A172 (cell line): ENCODE results near the gene RALGPS1. TPM values are rescaled to one million over a fixed set of nuclear protein-coding genes. Genes with fewer than 3 reads are reported as not detected.

ENCODE experiments used
- DNase-seq: peaks from one replicate; pipeline ENCODE4 v3.0.0-alpha.2; 2015; ENCODE audit warnings: low spot score
- total RNA-seq: library from RNA; depleted of rRNA; stranded (reverse); fragments of >200 nt; shearing (Covaris generic); gene quantifications from 2 replicates; pipeline ENCODE4 v1.2.3, GENCODE V29; 2014

Gene RALGPS1
- total RNA-seq, 1 experiment from 2014 or later = 15.3 TPM

DNA sequence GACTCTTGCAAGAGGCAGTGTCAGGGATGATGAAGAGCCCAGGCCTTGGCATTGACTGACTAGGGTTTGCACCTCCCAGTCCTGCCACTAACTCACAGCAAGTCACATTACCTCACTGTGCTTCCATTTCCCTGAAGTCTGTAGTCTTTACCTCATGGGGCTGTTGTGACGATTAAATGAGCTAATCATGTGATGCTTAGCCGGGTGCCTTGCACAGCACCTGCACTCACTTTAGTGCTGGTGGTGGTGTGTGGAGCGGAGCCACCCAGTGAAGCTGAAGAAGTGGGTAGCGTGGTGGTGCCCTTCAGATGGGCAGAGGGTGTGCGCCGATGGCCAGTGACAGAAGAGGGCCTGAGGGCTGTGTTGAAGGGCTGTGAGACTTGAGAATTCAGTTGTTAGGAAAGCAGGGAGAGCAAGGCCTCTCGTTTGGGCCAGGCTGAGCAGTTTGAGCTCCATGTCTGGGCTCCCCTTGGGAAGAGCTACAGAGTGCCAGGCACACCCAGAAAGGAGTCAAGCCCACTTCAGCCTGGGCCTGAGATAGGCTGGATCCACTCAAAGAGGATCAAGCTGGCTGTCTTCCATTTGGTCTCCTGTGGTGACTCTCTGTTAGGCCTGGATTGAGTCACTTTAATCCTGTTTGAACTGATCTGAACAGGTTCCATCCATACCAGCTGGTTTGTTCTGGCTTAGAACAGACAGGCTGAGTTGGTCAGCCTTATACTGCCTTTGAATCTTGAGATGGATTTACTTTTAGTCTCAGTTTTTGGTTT is 42.5 kb downstream of the RALGPS1 start:
- DNase-seq = peak; percentile 91

DNA sequence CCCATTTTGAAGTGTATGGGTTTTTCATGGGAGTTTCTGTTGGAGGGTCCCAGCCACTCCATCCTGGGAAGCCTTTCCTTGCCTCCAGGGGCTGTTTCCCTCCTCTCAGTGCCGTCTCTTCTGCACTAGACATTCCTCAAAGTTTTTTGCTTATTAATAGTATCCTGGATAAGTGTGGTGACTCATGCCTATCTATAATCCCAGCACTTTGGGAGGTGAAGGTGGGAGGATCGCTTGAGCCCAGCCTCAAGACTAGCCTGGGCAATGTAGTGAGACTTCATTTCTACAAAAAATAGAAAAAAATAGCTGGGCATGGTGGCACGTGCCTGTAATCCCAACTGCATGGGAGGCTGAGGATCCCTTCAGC is 43.1 kb downstream of the RALGPS1 start:
- DNase-seq = peak; percentile 78

DNA sequence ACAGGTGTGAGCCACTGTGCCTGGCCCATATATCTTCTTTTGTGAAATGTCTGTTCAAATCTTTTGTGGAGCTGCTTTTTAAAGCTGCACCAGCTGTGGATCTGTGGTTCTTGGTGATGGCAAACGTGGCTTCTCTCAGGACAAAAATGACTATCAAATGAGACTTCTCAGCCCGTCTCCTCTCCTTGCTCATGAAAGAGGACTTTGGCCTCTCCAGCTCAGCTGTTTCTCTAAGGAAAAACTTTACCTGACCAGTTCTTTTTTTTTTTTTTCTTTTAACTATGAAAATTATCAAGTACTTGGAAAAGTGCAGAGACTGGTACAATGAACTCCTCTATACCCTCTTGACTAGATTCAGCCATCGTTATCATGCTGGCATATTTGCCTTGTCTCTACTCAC is 44.8 kb downstream of the RALGPS1 start:
- DNase-seq = no peak

DNA sequence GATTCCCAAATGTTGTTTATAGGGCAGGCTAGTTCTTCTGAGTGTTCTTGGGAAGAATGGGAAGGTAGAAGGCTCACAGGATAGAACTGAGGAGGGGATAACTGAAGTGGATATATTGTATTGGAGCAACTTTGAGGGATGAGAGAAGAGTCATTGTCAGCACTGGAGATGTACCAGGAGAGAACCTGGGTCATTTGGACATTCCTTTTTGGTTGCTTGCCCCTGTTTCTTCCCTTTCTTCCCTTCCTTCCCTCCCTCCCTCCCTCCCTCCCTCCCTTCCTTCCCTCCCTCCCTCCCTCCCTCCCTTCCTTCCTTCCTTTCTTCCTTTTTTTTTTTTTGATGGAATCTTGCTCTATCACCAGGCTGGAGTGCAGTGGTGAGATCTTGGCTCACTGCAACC is 45.3 kb downstream of the RALGPS1 start:
- no peak for DNase-seq

DNA sequence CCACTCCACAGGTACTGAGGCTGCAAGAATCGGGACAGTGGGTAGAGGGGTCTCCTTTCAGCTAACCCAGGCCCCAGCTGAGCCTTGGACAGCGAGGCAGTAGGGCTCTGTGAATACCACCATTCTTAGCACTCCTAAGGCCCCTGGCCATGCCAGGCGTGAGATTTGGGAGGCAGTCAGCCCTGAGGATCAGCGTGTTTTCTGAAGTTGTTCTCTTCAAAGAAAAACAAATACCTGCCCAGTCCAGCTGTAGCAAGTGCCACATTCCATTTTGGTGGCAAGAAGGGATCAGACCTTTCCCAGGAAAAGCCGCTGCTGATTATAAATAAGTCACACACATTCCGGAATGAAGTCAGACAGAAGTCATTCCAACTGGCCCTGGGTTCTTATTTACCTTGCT is 47.8 kb downstream of the RALGPS1 start:
- no peak for DNase-seq

DNA sequence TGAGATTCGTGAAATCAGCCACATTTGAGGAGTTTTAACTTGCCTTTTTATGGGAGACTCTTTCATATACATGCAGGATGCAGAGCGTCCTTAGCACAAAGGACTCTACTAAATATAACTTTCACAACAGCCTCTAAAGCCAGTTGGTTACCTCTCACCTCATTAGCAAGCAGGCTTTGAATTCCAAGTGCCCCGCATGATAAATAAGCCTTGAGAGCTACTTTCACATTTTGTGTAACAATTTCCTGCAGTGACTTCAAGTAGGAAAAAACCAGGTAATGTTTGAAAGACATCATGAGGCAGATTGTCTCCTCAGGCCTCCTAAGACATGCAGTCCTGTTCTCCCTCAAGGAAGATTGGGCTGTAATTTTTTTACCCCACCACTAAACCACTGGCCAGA is 50.5 kb downstream of the RALGPS1 start:
- no peak for DNase-seq

DNA sequence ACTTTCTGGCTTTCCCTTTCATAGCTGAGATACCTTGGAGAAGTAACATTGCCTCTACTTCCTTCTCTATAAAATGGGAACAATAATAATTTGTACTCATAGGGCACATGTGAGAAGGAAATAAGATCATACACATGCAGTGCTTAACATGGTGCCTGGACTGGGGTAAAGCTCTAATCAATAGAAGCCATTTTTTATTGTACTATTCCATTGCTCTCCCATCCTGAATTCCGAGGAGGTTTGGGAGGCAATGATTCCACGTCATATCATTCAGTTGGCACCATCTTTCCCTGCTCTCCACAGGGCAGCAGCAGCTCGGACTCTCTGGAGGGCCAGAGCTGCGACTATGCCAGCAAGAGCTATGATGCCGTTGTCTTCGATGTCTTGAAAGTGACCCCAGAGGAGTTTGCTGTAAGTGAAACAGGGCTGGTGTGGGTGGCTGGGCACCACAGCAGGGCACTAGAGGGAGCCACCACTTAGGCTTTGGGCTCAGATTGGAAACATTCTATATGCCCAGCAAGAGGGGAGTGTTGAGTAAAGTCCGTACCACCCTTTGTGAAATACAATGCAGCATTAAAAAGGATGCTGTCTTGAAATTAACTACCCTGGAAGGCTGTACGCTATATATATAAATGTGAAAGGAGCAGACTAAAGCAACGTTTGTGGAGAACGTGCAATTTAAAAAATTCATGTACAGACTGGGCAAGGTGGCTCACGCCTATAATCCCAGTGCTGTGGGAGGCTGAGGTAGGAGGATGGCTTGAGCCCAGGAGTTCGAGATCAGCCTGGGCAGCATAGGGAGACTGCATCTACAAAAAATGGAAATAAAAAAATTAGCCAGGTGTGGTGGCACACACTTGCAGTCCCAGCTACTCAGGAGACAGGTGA is 51.2 kb downstream of the RALGPS1 start:
- DNase-seq = peak; percentile 72

DNA sequence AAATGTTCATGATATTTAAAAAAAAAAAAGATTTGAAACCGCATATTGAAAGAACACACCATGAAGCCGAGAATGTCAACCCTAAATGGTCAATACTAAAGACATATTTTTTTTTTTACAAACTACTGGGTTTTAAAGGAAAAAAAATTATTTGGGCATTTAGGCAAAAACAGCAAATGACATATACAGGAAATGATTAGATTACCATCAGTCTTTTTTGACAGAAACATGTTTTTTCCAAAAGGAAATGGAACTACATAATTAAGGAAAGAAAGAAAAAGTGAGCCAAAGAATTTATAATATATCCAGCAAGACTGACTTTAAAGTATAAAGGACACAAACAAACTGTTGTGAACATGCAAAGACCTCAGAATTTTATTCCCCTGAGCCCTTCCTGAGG is 56.7 kb downstream of the RALGPS1 start:
- DNase-seq = no peak

DNA sequence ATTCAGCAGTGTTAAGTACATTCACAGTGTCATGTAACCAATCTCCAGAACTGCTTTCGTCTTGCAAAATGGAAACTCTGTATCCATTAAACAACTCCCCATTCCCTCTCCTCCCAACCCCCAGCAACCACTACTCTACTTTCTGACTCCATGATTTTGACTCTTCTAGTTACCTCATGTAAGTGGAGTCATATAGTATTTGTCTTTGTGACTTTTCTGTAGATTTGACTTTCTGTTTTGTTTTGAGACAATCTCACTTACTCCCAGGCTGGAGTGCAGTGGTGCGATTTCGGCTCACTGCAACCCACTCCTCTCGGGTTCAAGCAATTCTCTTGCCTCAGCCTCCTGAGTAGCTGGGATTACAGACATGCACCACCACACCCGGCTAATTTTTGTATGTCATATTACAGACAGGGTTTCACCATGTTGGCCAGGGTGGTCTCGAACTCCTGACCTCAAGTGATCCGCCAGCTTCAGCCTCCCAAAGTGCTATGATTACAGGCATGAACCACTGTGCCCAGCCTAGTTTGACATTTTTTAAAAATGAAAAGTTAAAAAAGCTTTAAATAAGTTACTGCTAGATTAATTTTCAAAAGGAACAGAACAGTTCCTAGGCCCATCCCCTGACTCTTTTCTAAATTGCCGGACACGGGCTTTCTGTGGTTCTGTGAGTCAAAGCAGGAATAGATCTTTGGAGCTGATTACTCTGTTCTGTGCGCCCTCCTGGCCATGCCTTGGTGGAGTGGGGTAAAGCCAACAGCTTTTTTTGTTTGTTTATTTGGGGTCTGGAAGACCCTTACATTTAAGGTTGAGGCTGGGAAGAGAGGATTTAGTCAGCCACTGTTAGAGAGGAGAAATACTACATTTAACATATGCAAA is 59.3 kb downstream of the RALGPS1 start:
- no peak for DNase-seq

DNA sequence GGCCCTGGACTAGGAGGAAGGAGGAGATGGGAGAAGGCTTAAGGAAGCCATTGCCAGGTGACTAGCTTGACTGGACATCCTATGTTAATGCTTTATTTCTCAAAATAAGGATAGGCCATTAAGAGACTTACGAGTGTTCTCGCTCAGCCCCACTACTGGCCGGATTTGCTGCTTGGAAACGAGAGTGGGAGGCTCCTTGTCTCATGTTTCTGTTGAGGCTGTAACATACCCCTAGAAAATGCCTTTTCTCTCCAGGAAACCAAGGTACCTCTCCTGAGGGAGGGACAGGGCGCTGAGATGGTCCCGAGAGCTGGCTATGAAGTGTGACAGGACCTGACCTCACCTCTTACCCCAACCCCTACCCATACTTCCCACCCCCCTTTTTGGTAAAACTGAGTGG is 60.0 kb downstream of the RALGPS1 start:
- DNase-seq = no peak

DNA sequence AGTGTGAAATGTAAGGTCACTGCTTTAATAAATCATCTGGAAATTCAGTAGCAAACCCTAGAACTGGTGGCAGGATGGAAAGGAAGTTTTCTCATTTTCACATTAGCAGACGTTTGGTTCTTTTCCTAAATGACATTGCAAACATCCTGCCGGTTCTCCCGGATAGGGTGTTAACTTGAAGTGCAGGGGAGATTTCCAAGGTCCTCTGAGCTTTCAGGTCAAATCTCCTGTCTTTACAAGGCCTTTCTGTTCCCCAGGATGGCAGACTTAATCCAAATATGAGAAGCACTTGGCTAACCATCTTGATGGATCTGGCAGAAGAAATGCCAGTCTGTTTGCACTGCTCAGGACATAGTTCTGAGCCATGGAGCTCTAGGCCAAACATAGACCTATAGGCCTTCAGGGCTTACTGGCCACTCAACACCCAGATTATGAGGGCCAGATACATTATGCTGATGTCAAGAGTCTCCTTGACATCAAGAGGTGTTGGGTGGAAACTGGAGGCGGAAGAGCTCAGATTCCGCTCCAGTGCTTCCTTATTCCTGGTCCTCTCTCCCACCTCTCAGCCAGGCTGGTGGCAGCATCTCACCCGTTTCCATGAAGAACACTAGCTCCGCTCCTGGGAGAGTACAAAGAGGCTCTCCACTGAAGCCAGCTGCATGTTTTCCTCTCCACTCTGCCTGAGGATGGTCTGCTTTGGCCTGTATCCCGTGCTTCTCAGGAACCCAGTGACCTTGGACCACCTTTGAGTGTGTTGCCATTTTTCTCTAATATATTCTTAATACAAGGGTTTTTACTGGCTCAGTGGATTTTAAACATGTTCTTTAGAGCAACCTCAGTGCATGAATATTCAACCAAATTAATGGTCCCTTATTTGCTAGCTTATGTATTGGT is 61.0 kb downstream of the RALGPS1 start:
- DNase-seq = no peak

DNA sequence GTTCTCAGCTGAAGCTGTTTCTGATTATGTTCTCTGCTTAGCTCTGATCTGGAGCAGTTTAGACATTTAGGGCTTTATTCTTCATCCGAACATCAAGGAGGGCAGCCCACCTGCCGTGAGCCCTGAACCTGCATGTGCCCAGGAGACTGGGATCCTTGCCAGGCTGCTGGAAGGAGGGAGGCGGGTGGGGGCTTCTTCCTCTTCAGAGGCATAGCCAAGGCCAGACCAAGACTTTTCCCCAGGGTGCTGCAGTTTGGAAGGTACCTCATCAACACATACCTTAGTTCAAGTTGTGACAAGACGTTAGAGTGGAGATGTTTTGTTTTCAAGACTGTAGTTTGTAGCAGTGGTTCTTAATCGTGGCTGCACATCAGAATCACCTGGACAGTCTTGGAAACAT is 64.9 kb downstream of the RALGPS1 start:
- DNase-seq = no peak

DNA sequence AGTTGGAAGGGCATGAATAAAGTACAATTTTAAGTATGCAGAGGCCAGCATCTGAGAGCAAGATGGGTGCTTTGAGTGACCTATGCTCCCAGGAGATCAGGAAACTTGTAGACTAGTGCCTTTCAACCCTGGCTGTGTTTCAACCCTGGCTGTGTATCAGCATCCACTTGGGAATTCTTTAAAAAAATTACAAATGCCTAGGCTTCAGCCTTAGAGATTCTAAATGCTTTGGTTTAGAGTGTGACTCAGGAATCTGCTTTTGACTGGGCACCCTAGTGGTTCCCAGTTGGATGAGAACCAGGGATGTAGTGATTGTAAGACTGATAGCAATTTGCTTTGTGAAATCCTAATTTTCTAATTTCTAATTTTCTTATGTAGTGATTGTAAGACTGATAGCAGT is 65.6 kb downstream of the RALGPS1 start:
- DNase-seq = no peak

DNA sequence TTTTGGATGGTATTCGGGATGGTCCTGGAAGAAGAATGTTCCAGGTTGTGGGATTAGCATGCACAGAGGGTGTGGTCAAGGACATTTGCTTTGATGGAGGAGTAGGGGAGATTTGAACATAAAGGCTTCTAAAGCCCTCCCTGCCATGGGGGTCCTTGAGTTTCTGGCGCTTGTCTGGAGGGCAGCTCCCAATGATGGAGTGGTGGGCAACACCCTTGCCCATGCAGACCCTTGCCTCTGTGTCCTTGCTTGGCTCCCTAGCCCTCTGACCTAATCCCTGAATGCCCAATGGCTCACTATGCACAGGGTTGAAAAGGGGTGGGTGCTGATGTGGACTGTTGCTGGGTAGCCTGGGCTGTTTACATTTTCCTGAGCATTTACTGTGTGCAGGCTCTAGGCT is 66.6 kb downstream of the RALGPS1 start:
- DNase-seq = no peak

DNA sequence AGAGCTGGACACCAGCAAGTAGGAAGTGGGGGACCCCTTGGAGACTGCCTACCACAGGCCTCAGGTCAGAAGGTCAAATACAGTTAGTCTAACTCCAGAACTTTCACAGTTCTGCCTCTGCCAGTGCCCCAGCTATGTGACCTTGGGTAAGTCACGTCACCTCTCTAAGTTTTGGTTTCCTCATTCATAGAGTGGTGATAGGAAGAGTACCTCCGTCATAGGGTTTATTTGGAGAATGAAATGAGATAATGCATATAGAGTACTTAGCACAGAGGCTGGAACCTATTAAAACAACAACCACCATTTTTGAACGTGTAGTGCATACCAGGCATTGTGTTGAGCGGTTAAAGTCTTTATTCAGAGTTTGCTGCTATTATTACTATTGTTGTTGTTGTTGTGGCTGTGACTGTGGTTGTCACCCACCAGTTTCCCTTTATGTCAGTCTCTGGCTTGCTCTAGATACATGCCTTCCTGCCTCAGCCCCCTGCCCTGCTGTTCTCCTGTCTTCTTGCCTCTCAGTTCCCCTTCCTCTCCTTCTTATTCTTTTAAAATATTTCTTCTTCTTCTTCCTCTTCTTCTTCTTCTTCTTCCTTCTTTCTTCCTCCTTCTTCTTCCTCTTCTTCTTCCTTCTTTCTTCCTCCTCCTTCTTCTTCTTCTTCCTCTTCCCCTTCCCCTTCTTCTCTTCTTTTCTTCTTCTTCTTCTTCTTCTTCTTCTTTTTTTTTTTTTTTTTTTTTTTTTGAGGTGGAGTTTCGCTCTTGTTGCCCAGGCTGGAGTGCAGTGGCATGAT is 67.8 kb downstream of the RALGPS1 start:
- DNase-seq = no peak

DNA sequence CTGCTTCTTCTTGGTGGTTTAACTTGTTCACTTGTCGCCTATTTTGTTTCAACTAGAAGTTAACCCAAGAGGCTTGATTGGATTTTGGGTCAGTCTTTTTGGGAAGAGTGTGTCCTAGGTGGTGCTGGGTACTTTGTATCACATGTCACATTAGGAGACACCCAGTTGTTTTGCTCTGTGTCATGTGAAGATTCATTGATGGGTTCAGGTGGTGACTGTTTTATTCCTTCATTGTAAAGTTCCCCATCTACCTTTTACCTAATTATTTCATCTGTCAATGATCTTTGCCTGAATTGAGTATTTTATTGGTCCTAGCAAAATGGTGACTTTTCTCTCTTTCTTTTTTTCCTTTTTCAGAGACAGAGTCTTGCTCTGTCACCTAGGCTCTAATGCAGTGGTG is 69.2 kb downstream of the RALGPS1 start:
- DNase-seq = no peak

DNA sequence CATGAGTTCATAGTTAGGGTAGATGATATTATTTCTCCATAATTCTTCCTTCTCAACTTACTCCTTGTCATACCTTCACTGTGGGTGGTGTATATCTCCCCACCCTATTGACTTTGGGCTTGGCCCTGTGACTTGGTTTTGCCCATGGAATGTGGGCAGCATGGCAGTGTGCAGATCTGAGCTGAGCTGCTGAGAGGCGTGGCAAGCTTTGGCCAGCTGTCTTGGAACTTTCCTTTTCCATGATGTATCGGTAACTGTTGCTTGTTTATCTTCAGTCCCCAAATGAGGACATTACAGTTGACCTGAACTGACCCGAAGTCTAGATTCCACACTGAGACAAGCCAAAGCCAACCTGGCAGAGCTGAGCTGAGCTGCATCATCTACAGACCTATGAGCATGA is 70.4 kb downstream of the RALGPS1 start:
- DNase-seq = peak; percentile 68

DNA sequence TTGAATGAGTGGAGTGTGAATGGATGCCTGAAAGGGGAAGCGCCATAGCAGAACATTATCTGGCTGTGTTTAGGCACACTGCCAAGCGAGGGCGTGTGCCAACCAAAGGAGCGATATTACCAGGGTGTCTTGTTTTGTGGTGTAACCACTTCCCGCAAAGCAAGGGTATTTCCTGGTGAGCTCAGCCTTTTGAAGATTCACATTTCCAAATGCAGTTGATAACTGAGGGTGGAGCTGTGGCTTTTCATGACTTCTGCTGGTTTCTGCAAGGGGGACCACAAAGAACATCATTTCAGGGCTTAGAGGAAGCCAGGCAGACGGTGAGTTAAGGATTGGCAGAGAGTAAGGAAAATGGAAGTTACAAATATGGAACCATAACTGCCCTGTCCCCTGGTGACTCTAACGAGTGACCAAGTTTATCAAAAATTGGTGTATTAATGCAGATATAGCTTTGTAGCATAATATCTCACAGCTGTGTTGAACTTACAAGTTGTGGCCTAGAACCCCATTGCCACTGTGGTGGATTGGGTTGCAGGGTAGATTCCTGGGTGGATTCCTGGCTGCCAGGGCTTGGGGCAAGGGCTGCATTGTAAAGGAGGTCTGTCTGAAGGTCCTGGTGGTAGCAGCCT is 71.4 kb downstream of the RALGPS1 start:
- DNase-seq = peak; percentile 99

DNA sequence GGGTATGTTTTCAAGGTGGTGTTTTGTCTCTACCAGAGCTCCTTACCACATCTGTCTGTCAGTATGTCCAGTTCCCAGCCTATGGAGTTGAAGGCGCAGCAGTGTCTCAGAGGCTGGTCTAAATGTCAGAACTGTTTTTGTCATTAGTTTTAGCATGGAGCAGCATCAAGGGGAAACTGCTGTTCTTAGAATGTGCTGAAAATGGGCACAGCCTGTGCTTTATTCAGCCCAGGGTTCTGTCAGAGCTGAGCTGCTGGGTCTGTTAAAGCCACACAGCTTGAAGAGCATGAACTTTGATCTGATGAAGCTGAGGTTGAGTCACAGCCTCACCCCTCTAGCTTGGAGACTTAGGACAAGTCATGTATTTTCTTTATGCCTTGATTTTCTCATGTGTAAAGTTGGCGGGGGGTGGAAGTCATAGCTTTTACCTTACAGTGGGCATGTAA is 71.9 kb downstream of the RALGPS1 start:
- DNase-seq = peak; percentile 42

DNA sequence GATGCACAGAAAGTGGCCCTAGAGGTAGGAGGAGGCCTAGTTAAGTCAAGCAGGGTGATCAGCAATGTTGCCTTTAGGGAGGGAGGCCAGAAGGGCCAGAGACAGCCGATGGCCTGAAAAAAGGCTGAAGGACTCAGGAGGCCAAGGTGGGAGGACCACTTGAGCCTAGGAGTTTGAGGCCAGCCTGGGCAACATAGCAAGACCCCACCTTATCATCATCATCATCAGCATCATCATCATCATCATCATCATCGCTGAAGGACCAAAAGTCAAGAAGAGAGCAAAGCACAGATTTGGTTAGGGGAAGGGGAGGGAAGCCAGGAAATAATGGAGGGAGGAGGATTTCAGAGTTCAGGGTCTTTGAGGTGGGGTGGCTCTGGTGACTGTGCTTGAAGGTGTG is 74.3 kb downstream of the RALGPS1 start:
- no peak for DNase-seq
